HG03521 (cell line): ENCODE results near the gene NTRK3.

ENCODE experiments used
- ATAC-seq: cut with Tn5 transposase; IDR thresholded peaks from one replicate; pipeline ENCODE4 v1.9.1; 2021; ENCODE audit warnings: mild to moderate bottlenecking, moderate library complexity; ENCODE audit not compliant: unreplicated experiment

NTRK3 gene

GRCh38 chr15:88256279-88257230 is at the start of gene NTRK3:
Gene NTRK3, minus strand, starts transcription at chr15:88256739. Its CDS starts 586 bp downstream, at chr15:88256153.
- no peak for ATAC-seq

- ATAC-seq = no peak
These were observed 46.9 kb upstream of the NTRK3 start for GRCh38 chr15:88303395-88303794.

- no peak for ATAC-seq
These were observed 45.8 kb upstream of the NTRK3 start for GRCh38 chr15:88302373-88302772.

GRCh38 chr15:88301311-88301710 is 44.8 kb upstream of the NTRK3 start:
- no peak for ATAC-seq

- ATAC-seq = no peak
These were observed 44.3 kb upstream of the NTRK3 start for GRCh38 chr15:88300861-88301260.

GRCh38 chr15:88300089-88300488 is 43.5 kb upstream of the NTRK3 start:
- no peak for ATAC-seq

GRCh38 chr15:88299497-88299896 is 43.0 kb upstream of the NTRK3 start:
- ATAC-seq = no peak

- no peak for ATAC-seq
These were observed 32.1 kb upstream of the NTRK3 start for GRCh38 chr15:88288661-88289060.

- no peak for ATAC-seq
These were observed 31.7 kb upstream of the NTRK3 start for GRCh38 chr15:88288206-88288605.

GRCh38 chr15:88284318-88284998 is 27.9 kb upstream of the NTRK3 start:
- ATAC-seq = no peak

GRCh38 chr15:88282614-88283013 is 26.1 kb upstream of the NTRK3 start:
- no peak for ATAC-seq

- ATAC-seq = no peak
These were observed 20.4 kb upstream of the NTRK3 start for GRCh38 chr15:88276821-88277410.

GRCh38 chr15:88275804-88276203 is 19.3 kb upstream of the NTRK3 start:
- ATAC-seq = no peak

- no peak for ATAC-seq
These were observed 18.3 kb upstream of the NTRK3 start for GRCh38 chr15:88274553-88275460.

GRCh38 chr15:88272421-88272820 is 15.9 kb upstream of the NTRK3 start:
- ATAC-seq = no peak

- no peak for ATAC-seq
These were observed 13.0 kb upstream of the NTRK3 start for GRCh38 chr15:88269356-88270062.

GRCh38 chr15:88267720-88268119 is 11.2 kb upstream of the NTRK3 start:
- no peak for ATAC-seq

- ATAC-seq = no peak
These were observed 9.6 kb upstream of the NTRK3 start for GRCh38 chr15:88266170-88266569.

- ATAC-seq = no peak
These were observed 8.1 kb upstream of the NTRK3 start for GRCh38 chr15:88264622-88265021.

- no peak for ATAC-seq
These were observed 5.5 kb upstream of the NTRK3 start for GRCh38 chr15:88262064-88262463.
